HFFc6 (cell line): Measurements from ENCODE around the gene DENR. TPM values are rescaled to one million over a fixed set of nuclear protein-coding genes. Genes with fewer than 3 reads are reported as not detected.

Experiments used
- DNase-seq: peaks from one replicate; pipeline ENCODE4 v3.0.0-alpha.2; 2018
- H3K27ac Mint-ChIP-seq: 2 replicates; pipeline ENCODE4 v1.8.0; 2020; ENCODE audit warnings: mild to moderate bottlenecking, mixed read lengths
- H3K27me3 Mint-ChIP-seq: 2 replicates; pipeline ENCODE4 v1.8.0; 2021; ENCODE audit warnings: mild to moderate bottlenecking, moderate library complexity, mixed read lengths; ENCODE audit not compliant: insufficient read depth
- H3K36me3 Mint-ChIP-seq: 2 replicates; pipeline ENCODE4 v1.8.0; 2021; ENCODE audit warnings: low read depth, mixed read lengths
- H3K4me1 Mint-ChIP-seq: 2 replicates; pipeline ENCODE4 v1.8.0; 2020; ENCODE audit warnings: low read depth, mixed read lengths
- H3K4me3 Mint-ChIP-seq: 2 replicates; pipeline ENCODE4 v1.8.0; 2020; ENCODE audit warnings: mild to moderate bottlenecking, moderate library complexity, mixed read lengths
- H3K9me3 Mint-ChIP-seq: 2 replicates; pipeline ENCODE4 v1.8.0; 2020; ENCODE audit warnings: mild to moderate bottlenecking, mixed read lengths
- CTCF ChIP-seq: fragments of 200-600 bp; sonication (generic); IDR thresholded peaks from 2 replicates; pipeline ENCODE4 v1.5.0; 2021; ENCODE audit warnings: antibody characterized with exemption, mild to moderate bottlenecking
- total RNA-seq, 6 experiments: library from RNA; stranded (reverse); fragmentation: NEBNext Ultra II Directional; extraction: Animal tissue kit (Norgen Biotek cat#: 25700); gene quantifications; 2 replicates in 1 of 6; 3 replicates in 5 of 6; pipeline ENCODE4 v1.2.3, GENCODE V29; 2021

The DENR gene
- total RNA-seq, 6 experiments from 2014 or later, result 53.2 to 66.7 (median 61.7) TPM

- TF ChIP-seq CTCF, result no peak
- Mint-ChIP-seq H3K9me3 (no peaks in the 10 kb centered on the region), H3K36me3 (no peaks in the 10 kb centered on the region), H3K4me1 (peaks cover 8% of the 10 kb centered on the region), H3K27ac (no peak overlapping the region), H3K4me3 (no peak overlapping the region), H3K27me3 (peaks cover 9% of the 10 kb centered on the region)
- no peak for DNase-seq
Observed at GRCh38 chr12:122729583-122730214, 22.9 kb upstream of the DENR start.

- H3K4me1 Mint-ChIP-seq, result peaks cover 8% of the 10 kb centered on the region
- H3K27ac Mint-ChIP-seq, result no peak within 1 kb of the TSS
- no peak for TF ChIP-seq CTCF
- peaks cover 9% of the 10 kb centered on the region for H3K27me3 Mint-ChIP-seq
- no peaks in the 10 kb centered on the region for H3K36me3 Mint-ChIP-seq
- no peaks in the 10 kb centered on the region for H3K9me3 Mint-ChIP-seq
- DNase-seq, result no peak
- H3K4me3 Mint-ChIP-seq, result no peak within 1 kb of the TSS
Observed at GRCh38 chr12:122730215-122731014, 22.2 kb upstream of the DENR start, which contains the start of gene HCAR1. TSS of gene HCAR1 (minus strand) at chr12:122730844. CDS start at chr12:122730339, 505 bp downstream.

GRCh38 chr12:122732170-122732569 is 20.5 kb upstream of the DENR start:
- Mint-ChIP-seq H3K27me3 (peaks cover 9% of the 10 kb centered on the region), H3K36me3 (no peaks in the 10 kb centered on the region), H3K27ac (no peak overlapping the region), H3K4me1 (no peaks in the 10 kb centered on the region), H3K4me3 (no peak overlapping the region), H3K9me3 (no peaks in the 10 kb centered on the region)
- TF ChIP-seq CTCF, result no peak
- no peak for DNase-seq

GRCh38 chr12:122732611-122733010 is 20.0 kb upstream of the DENR start:
- H3K27ac Mint-ChIP-seq, result no peak overlapping the region
- H3K9me3 Mint-ChIP-seq, result no peaks in the 10 kb centered on the region
- H3K27me3 Mint-ChIP-seq, result peaks cover 9% of the 10 kb centered on the region
- no peaks in the 10 kb centered on the region for H3K36me3 Mint-ChIP-seq
- no peak overlapping the region for H3K4me3 Mint-ChIP-seq
- no peak for DNase-seq
- no peak for TF ChIP-seq CTCF
- no peaks in the 10 kb centered on the region for H3K4me1 Mint-ChIP-seq

GRCh38 chr12:122738571-122738970 is 14.1 kb upstream of the DENR start:
- DNase-seq, result no peak
- Mint-ChIP-seq H3K27ac (no peak overlapping the region), H3K4me1 (no peaks in the 10 kb centered on the region), H3K4me3 (no peak overlapping the region), H3K36me3 (no peaks in the 10 kb centered on the region), H3K27me3 (peaks cover 3% of the 10 kb centered on the region), H3K9me3 (no peaks in the 10 kb centered on the region)
- TF ChIP-seq CTCF, result no peak
